Gastroesophageal sphincter (tissue), 4 donors: ENCODE data around the gene DBNDD2. TPM values are rescaled to one million over a fixed set of nuclear protein-coding genes. Genes with fewer than 3 reads are reported as not detected.

ENCODE experiments used
- ATAC-seq: fragments of 150-250 bp; one replicate; pipeline ENCODE4 v1.9.1; 2016; ENCODE audit warnings: mild to moderate bottlenecking, moderate library complexity
- H3K27ac ChIP-seq, 4 donors: fragments of 200-600 bp; sonication (generic) in 3 of 4; 1 replicate in 3 of 4; 2 replicates in 1 of 4; pipeline ENCODE4 v1.5.1; 2016 to 2019
- H3K27me3 ChIP-seq: fragments of 200-600 bp; sonication (generic); one replicate; pipeline ENCODE4 v1.5.1; 2019
- H3K36me3 ChIP-seq, 2 donors: fragments of 200-600 bp; sonication (generic); one replicate each; pipeline ENCODE4 v1.5.1; 2019; ENCODE audit warnings: control low read depth in 1 of 2
- H3K4me1 ChIP-seq, 3 donors: fragments of 200-600 bp; sonication (generic); 1 replicate in 2 of 3; 2 replicates in 1 of 3; pipeline ENCODE4 v1.5.1; 2016 to 2019; ENCODE audit warnings: control low read depth in 2 of 3
- H3K4me3 ChIP-seq, 2 donors: fragments of 200-600 bp; sonication (generic); one replicate each; pipeline ENCODE4 v1.5.1; 2019; ENCODE audit warnings: mild to moderate bottlenecking in 1 of 2, moderate library complexity in 1 of 2
- H3K9me3 ChIP-seq, 3 donors: fragments of 200-600 bp; sonication (generic); one replicate each; pipeline ENCODE4 v1.5.1; 2017 to 2019; ENCODE audit warnings: control low read depth in 2 of 3
- CTCF ChIP-seq, 4 experiments: fragments of 200-600 bp in 2 of 4; fragments of 450-650 bp in 2 of 4; sonication (generic) in 1 of 4; IDR thresholded peaks; one replicate each; pipeline ENCODE4 v1.5.1; 2017 to 2019; ENCODE audit warnings: antibody characterized with exemption in 4 of 4, mild to moderate bottlenecking in 2 of 4, moderate library complexity in 2 of 4
- EP300 ChIP-seq: sonication (generic); formaldehyde crosslinking; IDR thresholded peaks from one replicate; pipeline ENCODE4 v1.6.1; 2017; ENCODE audit warnings: antibody characterized with exemption, mild to moderate bottlenecking
- POLR2A ChIP-seq, 2 donors: fragments of 450-650 bp; IDR thresholded peaks; one replicate each; pipeline ENCODE4 v1.6.1; 2017; ENCODE audit warnings: antibody characterized with exemption in 2 of 2, mild to moderate bottlenecking in 2 of 2, moderate library complexity in 1 of 2
- POLR2AphosphoS5 ChIP-seq: sonication (generic); formaldehyde crosslinking; IDR thresholded peaks from one replicate; pipeline ENCODE4 v1.6.1; 2017; ENCODE audit warnings: antibody characterized with exemption
- WGBS, 2 donors: methylation state at CpG; one replicate each; pipeline ENCODE4 v1.1.5; 2018; ENCODE audit warnings: low coverage in 1 of 2; 5-methylcytosine and 5-hydroxymethylcytosine counted together
- total RNA-seq, 4 donors: library from RNA; depleted of rRNA; stranded (reverse); fragments of >200 nt; gene quantifications; one replicate each; pipeline ENCODE4 v1.1.0, GENCODE V29; 2016

DBNDD2 gene
- total RNA-seq: 100 to 1,000 TPM in 2 of 4 donors, 10 to 100 TPM in 2; 84.9 to 132 (median 106) TPM

DNA sequence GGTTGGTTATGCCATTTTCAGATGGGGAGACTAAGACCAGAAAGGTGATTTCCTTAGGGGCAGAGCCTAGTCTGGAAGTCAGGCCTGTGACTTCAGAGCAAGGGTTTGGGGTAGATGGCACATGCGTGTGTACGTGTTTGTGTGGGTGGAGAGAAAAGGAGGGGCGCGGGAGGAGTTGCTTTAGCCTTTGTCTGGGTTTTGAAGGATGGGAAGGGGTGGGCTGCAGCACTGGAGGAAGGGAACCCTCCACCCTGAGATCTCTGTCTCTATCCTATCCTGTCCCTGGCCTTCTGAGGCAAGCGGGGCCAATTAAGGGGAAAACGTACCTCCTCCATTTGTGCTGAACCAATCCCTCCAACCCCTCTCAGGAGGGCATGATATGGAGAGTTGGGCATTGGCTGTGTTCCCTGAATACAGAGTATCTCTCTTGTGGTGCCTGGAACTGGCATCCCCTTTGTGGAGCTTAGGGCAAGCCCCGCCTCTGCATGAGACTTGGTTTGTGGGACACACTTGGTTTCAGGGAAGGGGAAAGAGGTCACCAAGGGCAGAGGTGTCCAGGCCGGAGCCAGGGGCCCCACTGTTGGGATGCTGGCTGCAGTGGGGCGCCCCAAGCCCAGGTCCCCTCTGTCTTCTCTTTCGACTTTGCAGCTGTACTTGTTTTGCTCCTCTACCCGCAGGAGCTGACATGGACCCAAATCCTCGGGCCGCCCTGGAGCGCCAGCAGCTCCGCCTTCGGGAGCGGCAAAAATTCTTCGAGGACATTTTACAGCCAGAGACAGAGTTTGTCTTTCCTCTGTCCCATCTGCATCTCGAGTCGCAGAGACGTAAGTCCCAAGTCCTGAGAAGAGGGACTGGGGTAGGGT lies at the start of gene DBNDD2:
DBNDD2 (plus strand) TSS at position 507 of the 863 bp plus-strand sequence; CDS start at position 686, 179 bp downstream.
- Histone ChIP-seq H3K27ac (peak within 1 kb of the TSS; percentile 95 to 99 (median 98)), H3K9me3 (no peaks in the 10 kb centered on the region), H3K36me3 (peaks cover 0 to 42% of the 10 kb centered on the region in 2 donors), H3K4me1 (peaks cover 0 to 48% (median 8%) of the 10 kb centered on the region in 3 donors), H3K4me3 (peak within 1 kb of the TSS; percentile 67 to 96), H3K27me3 (no peaks in the 10 kb centered on the region)
- 65 to 67% methylated on average over 13 to 17 of the region's 21 CpGs for WGBS, 2 donors
- no peak for ATAC-seq
- TF ChIP-seq EP300 (no peak), CTCF (IDR thresholded peaks at IDR 0.05) (no peak), POLR2A (IDR thresholded peaks at IDR 0.05) (no peak), POLR2AphosphoS5 (peak; percentile 73)

DNA sequence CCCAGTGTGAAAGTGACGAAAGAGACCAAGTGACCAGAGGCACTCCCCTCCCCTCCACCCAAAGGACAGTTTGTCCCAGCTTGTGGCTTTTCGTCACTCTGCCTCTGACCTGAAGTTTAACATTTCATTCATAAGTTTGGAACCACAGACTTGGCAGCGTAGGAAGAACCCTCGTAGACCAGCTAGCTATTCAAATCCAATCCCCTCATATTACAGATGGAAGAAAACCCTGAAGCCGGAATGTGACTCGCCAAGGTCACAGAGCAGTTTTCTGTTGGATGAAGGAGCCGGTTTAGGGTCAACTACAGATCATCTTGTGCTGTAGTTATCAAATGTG lies 49.1 kb upstream of the DBNDD2 start:
- Histone ChIP-seq H3K4me1 (peaks cover 9 to 76% (median 13%) of the 10 kb centered on the region in 3 donors), H3K9me3 (no peaks in the 10 kb centered on the region), H3K36me3 (no peaks in the 10 kb centered on the region), H3K27ac (peak overlapping the region; percentile 86 to 95 (median 90)), H3K4me3 (no peak overlapping the region), H3K27me3 (no peaks in the 10 kb centered on the region)
- no peak for ATAC-seq
- TF ChIP-seq EP300: peak; percentile 39
- TF ChIP-seq POLR2A (IDR thresholded peaks at IDR 0.05): no peak
- peak; percentile 57 for TF ChIP-seq POLR2AphosphoS5
- WGBS, 2 donors: 33 to 68% methylated on average over 4 to 7 of the region's 7 CpGs

DNA sequence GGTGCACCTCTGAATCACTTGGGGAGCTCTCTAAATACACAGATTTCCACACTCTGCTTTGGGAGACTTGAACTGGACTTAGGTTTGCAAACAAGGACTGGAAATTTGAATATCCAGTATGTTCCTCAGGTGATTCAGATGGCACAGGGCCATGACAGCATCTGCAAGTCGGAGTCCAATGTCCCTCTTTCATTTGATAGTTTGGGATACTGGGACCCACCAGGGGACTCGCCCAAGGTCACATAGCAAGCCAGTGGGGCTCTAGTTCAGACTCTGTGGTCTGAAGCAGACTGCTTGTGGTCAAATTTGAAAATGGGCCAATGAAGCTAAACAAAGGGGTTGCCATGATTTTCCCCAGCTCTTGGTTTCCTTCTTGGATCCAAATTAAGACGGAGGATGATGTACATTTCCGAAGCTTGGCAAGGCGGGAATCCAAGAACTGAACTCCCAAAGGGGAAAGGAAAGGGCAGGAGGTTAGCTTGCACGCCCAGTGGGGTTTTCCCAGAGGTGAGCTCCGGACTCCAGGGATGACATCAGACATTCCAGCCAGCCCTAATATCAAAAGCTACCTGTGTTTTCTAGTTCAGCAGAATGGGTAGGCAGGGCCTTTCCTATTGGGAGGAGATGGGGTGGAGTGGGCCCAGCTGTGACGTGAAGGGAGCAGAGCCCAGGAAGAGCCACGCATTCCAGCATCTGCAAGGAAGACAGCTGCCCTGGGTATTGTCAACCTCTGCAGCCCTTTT lies 48.5 kb upstream of the DBNDD2 start:
- Histone ChIP-seq H3K4me3 (no peak overlapping the region), H3K27me3 (no peaks in the 10 kb centered on the region), H3K4me1 (peaks cover 9 to 76% (median 16%) of the 10 kb centered on the region in 3 donors), H3K36me3 (no peaks in the 10 kb centered on the region), H3K27ac (peak overlapping the region; percentile 86 to 95 (median 90)), H3K9me3 (no peaks in the 10 kb centered on the region)
- ATAC-seq: no peak
- WGBS, 2 donors: 36 to 40% methylated on average over 7 to 8 of the region's 9 CpGs
- no peak for TF ChIP-seq EP300
- TF ChIP-seq CTCF (IDR thresholded peaks at IDR 0.05): no peak
- TF ChIP-seq POLR2AphosphoS5: no peak
- no peak for TF ChIP-seq POLR2A (IDR thresholded peaks at IDR 0.05)

GRCh38 chr20:45361793-45362192 lies 46.3 kb upstream of the DBNDD2 start:
- peak overlapping the region in 3 of 4 donors; percentile 50 to 94 (median 86) for H3K27ac ChIP-seq
- WGBS, 2 donors: 65 to 77% methylated on average over 6 of the region's 6 CpGs
- H3K36me3 ChIP-seq: peaks cover 2 to 17% of the 10 kb centered on the region in 2 donors
- H3K27me3 ChIP-seq: no peaks in the 10 kb centered on the region
- H3K4me1 ChIP-seq: peaks cover 3 to 73% (median 20%) of the 10 kb centered on the region in 3 donors
- no peaks in the 10 kb centered on the region for H3K9me3 ChIP-seq
- ATAC-seq: no peak
- no peak overlapping the region for H3K4me3 ChIP-seq
- TF ChIP-seq EP300 (no peak), POLR2A (IDR thresholded peaks at IDR 0.05) (no peak), POLR2AphosphoS5 (no peak), CTCF (IDR thresholded peaks at IDR 0.05) (no peak)

GRCh38 chr20:45362804-45363610 lies 45.1 kb upstream of the DBNDD2 start, which contains the start of gene SYS1:
Gene SYS1 (plus strand): TSS chr20:45363156. CDS start chr20:45363532, 376 bp downstream.
- peak; percentile 92 for ATAC-seq
- H3K4me1 ChIP-seq: peaks cover 3 to 69% (median 14%) of the 10 kb centered on the region in 3 donors
- no peaks in the 10 kb centered on the region for H3K9me3 ChIP-seq
- TF ChIP-seq CTCF (IDR thresholded peaks at IDR 0.05): peak; percentile 81 to 96 (median 91)
- TF ChIP-seq EP300: no peak
- TF ChIP-seq POLR2AphosphoS5: peak; percentile 86
- TF ChIP-seq POLR2A (IDR thresholded peaks at IDR 0.05): peak; percentile 83 to 84
- no peaks in the 10 kb centered on the region for H3K27me3 ChIP-seq
- peaks cover 4 to 29% of the 10 kb centered on the region in 2 donors for H3K36me3 ChIP-seq
- WGBS, 2 donors: 0 to 1% methylated on average over 11 to 26 of the region's 55 CpGs
- peak within 1 kb of the TSS; percentile 38 to 67 for H3K4me3 ChIP-seq
- H3K27ac ChIP-seq: peak within 1 kb of the TSS; percentile 71 to 95 (median 90)
